Measurements from ENCODE around the gene SLC9A8.
"Not testable (repeated sequence)": the region's sequence is repeated elsewhere in the genome, so short reads cannot be mapped to it uniquely, and the experiment has no call there.

The SLC9A8 gene

DNA sequence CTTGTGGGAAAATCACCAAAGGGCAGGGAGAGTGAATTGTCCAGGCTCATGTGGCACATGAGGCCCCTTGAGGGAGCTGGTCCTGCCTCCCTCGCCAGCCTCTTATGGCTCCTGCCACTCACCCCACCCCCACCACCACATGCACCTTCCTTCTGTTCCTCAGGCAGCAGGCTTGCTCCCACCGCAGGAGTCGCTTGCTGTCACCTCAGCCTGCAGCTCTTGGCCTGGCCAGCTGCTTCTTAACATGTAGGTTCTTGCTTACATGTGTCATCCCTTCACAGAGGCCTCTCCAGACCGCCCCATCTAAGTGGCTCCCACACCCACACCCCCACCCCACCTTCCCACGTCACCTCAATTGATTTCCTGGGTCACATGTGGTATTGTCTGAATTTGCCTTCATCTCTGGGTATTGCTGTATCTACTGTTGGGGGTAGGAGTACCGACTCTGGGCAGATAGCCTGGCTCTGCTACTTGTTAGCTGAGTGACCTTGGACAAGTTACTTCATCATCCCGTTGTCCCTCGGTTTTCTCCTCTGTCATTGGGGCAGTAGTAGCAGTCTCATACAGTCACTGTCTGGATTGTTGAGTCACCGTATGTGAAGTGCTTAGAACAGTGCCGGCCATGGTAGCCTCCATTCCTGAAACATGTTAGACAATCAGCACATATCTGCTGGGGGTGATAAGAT, 41.7 kb downstream of the SLC9A8 start:
- CTCF ChIA-PET, result interaction anchor here (1.0 to 2.9 kb wide), 6 partner anchors 8 to 313 kb away, joined by 3 to 19 read pairs (median 4); no protein-coding TSS in a partner anchor
- POLR2A ChIA-PET, result no interaction called here
- H3K4me3 ChIP-seq (ENCODE audit: low read depth, low read length), result no peak overlapping the region
- TF ChIP-seq, protein P1, sequence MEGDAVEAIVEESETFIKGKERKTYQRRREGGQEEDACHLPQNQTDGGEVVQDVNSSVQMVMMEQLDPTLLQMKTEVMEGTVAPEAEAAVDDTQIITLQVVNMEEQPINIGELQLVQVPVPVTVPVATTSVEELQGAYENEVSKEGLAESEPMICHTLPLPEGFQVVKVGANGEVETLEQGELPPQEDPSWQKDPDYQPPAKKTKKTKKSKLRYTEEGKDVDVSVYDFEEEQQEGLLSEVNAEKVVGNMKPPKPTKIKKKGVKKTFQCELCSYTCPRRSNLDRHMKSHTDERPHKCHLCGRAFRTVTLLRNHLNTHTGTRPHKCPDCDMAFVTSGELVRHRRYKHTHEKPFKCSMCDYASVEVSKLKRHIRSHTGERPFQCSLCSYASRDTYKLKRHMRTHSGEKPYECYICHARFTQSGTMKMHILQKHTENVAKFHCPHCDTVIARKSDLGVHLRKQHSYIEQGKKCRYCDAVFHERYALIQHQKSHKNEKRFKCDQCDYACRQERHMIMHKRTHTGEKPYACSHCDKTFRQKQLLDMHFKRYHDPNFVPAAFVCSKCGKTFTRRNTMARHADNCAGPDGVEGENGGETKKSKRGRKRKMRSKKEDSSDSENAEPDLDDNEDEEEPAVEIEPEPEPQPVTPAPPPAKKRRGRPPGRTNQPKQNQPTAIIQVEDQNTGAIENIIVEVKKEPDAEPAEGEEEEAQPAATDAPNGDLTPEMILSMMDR (IDR thresholded peaks at IDR 0.05; ENCODE audit: insufficient read depth, low read length, missing control alignments), result no peak
- DNase-seq (ENCODE audit: low read depth, low spot score), result no peak

DNA sequence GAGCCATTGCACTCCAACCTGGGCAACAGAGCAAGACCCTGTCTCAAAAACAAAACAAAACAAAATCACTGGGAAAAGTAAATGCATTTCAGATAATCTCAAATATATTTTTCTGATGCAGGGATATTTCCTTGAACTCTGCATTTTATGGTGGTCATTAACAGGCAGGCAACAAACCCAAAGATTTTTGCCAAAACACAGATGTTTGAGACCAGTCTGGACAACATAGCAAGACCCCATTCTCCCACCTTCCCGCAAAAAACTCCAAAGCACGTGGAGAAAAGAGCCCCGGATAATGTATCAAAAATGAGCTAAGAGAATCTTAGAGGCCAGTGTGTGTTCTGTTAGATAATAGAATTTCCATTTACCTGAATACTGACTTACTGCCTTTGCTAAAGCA, 44.3 kb downstream of the SLC9A8 start:
- H3K4me3 ChIP-seq (ENCODE audit: low read depth, low read length), result no peak overlapping the region
- ChIA-PET POLR2A (no interaction called here), CTCF (interaction anchor here (1.3 to 2.2 kb wide), 5 partner anchors 8 to 245 kb away, joined by 3 to 8 read pairs (median 3); no protein-coding TSS in a partner anchor)
- no peak for DNase-seq (ENCODE audit: low read depth, low spot score)
- TF ChIP-seq, protein P1 (IDR thresholded peaks at IDR 0.05; ENCODE audit: insufficient read depth, low read length, missing control alignments), result no peak

DNA sequence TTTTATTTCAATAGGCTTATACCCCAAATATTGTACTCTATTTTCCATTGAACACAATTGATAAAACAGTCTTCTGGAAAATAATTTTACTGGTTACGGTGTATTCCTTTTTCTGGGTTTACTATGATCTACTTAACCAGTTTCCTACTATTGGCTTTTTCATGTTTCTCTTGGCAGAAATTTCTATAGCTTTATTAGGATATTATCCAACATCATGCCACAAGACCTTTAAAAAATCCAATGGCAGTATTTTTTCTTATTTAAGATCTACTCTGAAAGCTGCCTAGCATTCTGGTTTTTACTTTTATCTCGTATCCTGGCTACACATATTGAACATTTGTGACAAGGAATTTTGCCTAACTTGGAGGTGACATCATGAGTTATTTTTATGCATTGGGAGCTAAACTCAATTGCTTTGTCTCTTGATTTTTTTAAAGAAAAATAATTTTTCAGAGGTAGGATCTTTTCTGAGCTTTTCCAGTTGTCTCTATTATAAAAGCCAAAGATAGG, 45.5 kb downstream of the SLC9A8 start:
- TF ChIP-seq, protein P1 (IDR thresholded peaks at IDR 0.05; ENCODE audit: insufficient read depth, low read length, missing control alignments), result no peak
- ChIA-PET CTCF (interaction anchor here (1.0 to 2.2 kb wide), 4 partner anchors 12 to 250 kb away, joined by 3 to 8 read pairs (median 4); no protein-coding TSS in a partner anchor), POLR2A (no interaction called here)
- H3K4me3 ChIP-seq (ENCODE audit: low read depth, low read length), result no peak overlapping the region
- no peak for DNase-seq (ENCODE audit: low read depth, low spot score)

- ChIA-PET CTCF (interaction anchor here (1.5 to 2.2 kb wide), 4 partner anchors 13 to 246 kb away, joined by 3 to 8 read pairs (median 6); no protein-coding TSS in a partner anchor), POLR2A (no interaction called here)
- no peak overlapping the region for H3K4me3 ChIP-seq (ENCODE audit: low read depth, low read length)
- TF ChIP-seq, protein P1 (IDR thresholded peaks at IDR 0.05; ENCODE audit: insufficient read depth, low read length, missing control alignments), result no peak
- DNase-seq (ENCODE audit: low read depth, low spot score), result no peak
Measured at GRCh38 chr20:49859011-49859410, 46.4 kb downstream of the SLC9A8 start.

DNA sequence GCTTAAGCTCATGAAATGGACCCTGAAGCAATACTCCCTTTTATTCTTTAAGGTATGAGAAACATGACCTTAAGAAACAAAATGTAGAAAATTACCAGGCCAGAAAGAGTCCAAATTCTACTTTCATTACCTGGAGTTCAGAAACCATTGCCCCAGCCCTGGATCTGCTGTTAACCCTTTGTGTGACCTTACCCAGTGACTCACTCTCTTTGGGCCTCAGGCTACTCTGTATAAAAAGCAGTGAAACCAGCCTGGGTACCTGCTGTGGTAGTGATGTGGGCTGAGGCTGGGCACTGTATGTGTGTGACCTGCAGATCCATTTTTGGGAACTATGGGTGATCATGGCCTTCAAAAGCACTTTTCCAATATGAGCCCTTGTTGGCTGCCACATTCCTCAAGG, 47.2 kb downstream of the SLC9A8 start:
- ChIA-PET POLR2A (no interaction called here), CTCF (interaction anchor here (1.5 to 1.7 kb wide), 2 partner anchors 14 to 246 kb away, joined by 3 to 5 read pairs; no protein-coding TSS in a partner anchor)
- H3K4me3 ChIP-seq (ENCODE audit: low read depth, low read length), result no peak overlapping the region
- TF ChIP-seq, protein P1 (IDR thresholded peaks at IDR 0.05; ENCODE audit: insufficient read depth, low read length, missing control alignments), result no peak
- no peak for DNase-seq (ENCODE audit: low read depth, low spot score)

GRCh38 chr20:49861232-49861631, 48.6 kb downstream of the SLC9A8 start:
- H3K4me3 ChIP-seq (ENCODE audit: low read depth, low read length); DNase-seq (ENCODE audit: low read depth, low spot score); POLR2A ChIA-PET: not testable (repeated sequence)
- CTCF ChIA-PET, result interaction anchor here (1.4 kb wide), 1 partner anchor 15 kb away, joined by 4 read pairs; no protein-coding TSS in a partner anchor
